Heart right ventricle (tissue), 16 donors: ENCODE data around the gene ADAR. TPM values are rescaled to one million over a fixed set of nuclear protein-coding genes. Genes with fewer than 3 reads are reported as not detected.

ENCODE experiments used
- ATAC-seq, 8 donors: fragments of 200-7000 bp; cut with Tn5 transposase; one replicate each; pipeline ENCODE4 v1.9.1; 2020; ENCODE audit warnings: mild to moderate bottlenecking in 8 of 8, moderate library complexity in 8 of 8, moderate number of reproducible peaks in 1 of 8
- DNase-seq, 2 donors: peaks; one replicate each; pipeline ENCODE4 v3.0.0-alpha.2; 2020
- H3K27ac ChIP-seq, 10 donors: fragments of 200-600 bp; sonication (generic) in 2 of 10; one replicate each; pipeline versions ENCODE4 v1.5.0 to v1.8.0; 2020 to 2022; ENCODE audit warnings: mild to moderate bottlenecking in 3 of 10
- H3K27me3 ChIP-seq, 7 donors: fragments of 200-600 bp; one replicate each; pipeline ENCODE4 v1.8.0; 2021 to 2022; ENCODE audit warnings: mild to moderate bottlenecking in 2 of 7
- H3K36me3 ChIP-seq, 9 donors: fragments of 200-600 bp; sonication (generic) in 1 of 9; one replicate each; pipeline versions ENCODE4 v1.5.0 to v1.8.0; 2020 to 2022; ENCODE audit warnings: mild to moderate bottlenecking in 2 of 9
- H3K4me1 ChIP-seq, 9 donors: fragments of 200-600 bp; sonication (generic) in 1 of 9; one replicate each; pipeline versions ENCODE4 v1.5.0 to v1.8.0; 2020 to 2022; ENCODE audit warnings: mild to moderate bottlenecking in 4 of 9
- H3K4me3 ChIP-seq, 10 donors: fragments of 200-600 bp; sonication (generic) in 2 of 10; one replicate each; pipeline versions ENCODE4 v1.5.0 to v1.8.0; 2020 to 2022; ENCODE audit warnings: mild to moderate bottlenecking in 7 of 10, moderate library complexity in 2 of 10
- H3K9me3 ChIP-seq, 11 donors: fragments of 200-600 bp in 10 of 11; sonication (generic) in 2 of 11; one replicate each; pipeline versions ENCODE4 v1.5.0 to v1.8.0; 2013 to 2022; ENCODE audit warnings: mild to moderate bottlenecking in 2 of 11, control low read depth in 1 of 11, moderate library complexity in 1 of 11
- WGBS, 2 donors: extraction: QIAGEN DNeasy Blood & Tissue Kit; methylation state at CpG; one replicate each; pipeline ENCODE4 v1.1.7; 2013; ENCODE audit warnings: inconsistent platforms in 1 of 2; 5-methylcytosine and 5-hydroxymethylcytosine counted together
- intact Hi-C, 10 donors: fragments of 100-400 bp; cut with DNase I; formaldehyde crosslinking; loops; one replicate each; pipeline versions ENCODE4 v1.11.1 to v1.14.2; 2022
- polyA plus RNA-seq, 2 donors: library from polyadenylated mRNA; stranded (reverse); fragments of 200-250 nt; gene quantifications; one replicate each; pipeline ENCODE4 v1.2.3, GENCODE V29; 2013
- total RNA-seq, 10 donors: library from RNA; stranded (reverse); fragmentation: NEBNext Ultra II Directional in 3 of 10; extraction: Animal tissue kit (Norgen Biotek cat#: 25700) in 3 of 10; gene quantifications; one replicate each; pipeline versions ENCODE4 v1.2.1 to v1.2.4, GENCODE V29; 2021 to 2023
- TF ChIP-seq, protein P1 (sequence below), 9 donors: fragments of 200-600 bp; sonication (generic) in 2 of 9; IDR thresholded peaks; one replicate each; pipeline versions ENCODE4 v1.5.0 to v1.8.0; 2021 to 2022; ENCODE audit warnings: antibody characterized with exemption in 9 of 9, mild to moderate bottlenecking in 5 of 9, moderate library complexity in 1 of 9
- donor health status: Arrhythmogenic right ventricular cardiomyopathy.
- donor health status: ischemic (EF 13 %, LVEDD 7.1; RV severe dilation, severe dysfunction).
- donor health status: healthy with polysubstance abuse.
- donor health status: DM: no; HTN: yes; CAD: no.
- donor health status: DM: no; HTN: no; CAD: no.
- donor health status: ischemic (EF 25% LVEDD 6.9; RV normal size, moderate dysfunction).
- donor health status: ischemic (EF 25% LVEDD 5.7; RV mildly dilated, moderate dysfunction).
- donor health status: healthy.
- donor health status: DM: yes; HTN: yes; CAD: no.
- donor health status: Ischemic cardiomyopathy.
- donor health status: ischemic (EF 35%, LVEDD 5.7; RV mildly dilated, moderate dysfunction).
- donor health status: nonischemic (EF 11% LVEDD 7.7; RV severe dilation, severe dysfunction).
- donor health status: DM: yes; HTN: yes; CAD: no.
- donor health status: PGD.
- donor health status: ischemic (EF 29% LVEDD 5.4; RV normal size, mild dysfunction).
- donor health status: nonischemic (EF 23%, LVEDD 6.1; RV moderate dilation, normal function).

ADAR gene
- total and polyA plus RNA-seq, 12 donors: 15.4 to 103 (median 52.1) TPM

GRCh38 chr1:154557248-154557938 is 50.6 kb downstream of the ADAR start:
- Histone ChIP-seq H3K36me3 (peaks cover 0 to 35% (median 32%) of the 10 kb centered on the region in 9 donors), H3K4me1 (peaks cover 13 to 48% (median 32%) of the 10 kb centered on the region in 9 donors), H3K9me3 (no peaks in the 10 kb centered on the region), H3K27me3 (no peaks in the 10 kb centered on the region), H3K4me3 (peak overlapping the region; percentile 69 to 97 (median 93)), H3K27ac (peak overlapping the region in 9 of 10 donors; percentile 77 to 98 (median 94))
- ATAC-seq (no peak), DNase-seq (no peak)
- TF ChIP-seq, protein P1, sequence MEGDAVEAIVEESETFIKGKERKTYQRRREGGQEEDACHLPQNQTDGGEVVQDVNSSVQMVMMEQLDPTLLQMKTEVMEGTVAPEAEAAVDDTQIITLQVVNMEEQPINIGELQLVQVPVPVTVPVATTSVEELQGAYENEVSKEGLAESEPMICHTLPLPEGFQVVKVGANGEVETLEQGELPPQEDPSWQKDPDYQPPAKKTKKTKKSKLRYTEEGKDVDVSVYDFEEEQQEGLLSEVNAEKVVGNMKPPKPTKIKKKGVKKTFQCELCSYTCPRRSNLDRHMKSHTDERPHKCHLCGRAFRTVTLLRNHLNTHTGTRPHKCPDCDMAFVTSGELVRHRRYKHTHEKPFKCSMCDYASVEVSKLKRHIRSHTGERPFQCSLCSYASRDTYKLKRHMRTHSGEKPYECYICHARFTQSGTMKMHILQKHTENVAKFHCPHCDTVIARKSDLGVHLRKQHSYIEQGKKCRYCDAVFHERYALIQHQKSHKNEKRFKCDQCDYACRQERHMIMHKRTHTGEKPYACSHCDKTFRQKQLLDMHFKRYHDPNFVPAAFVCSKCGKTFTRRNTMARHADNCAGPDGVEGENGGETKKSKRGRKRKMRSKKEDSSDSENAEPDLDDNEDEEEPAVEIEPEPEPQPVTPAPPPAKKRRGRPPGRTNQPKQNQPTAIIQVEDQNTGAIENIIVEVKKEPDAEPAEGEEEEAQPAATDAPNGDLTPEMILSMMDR (IDR thresholded peaks at IDR 0.05): no peak
- 10 to 15% methylated on average over 7 of the region's 7 CpGs for WGBS, 2 donors
- intact Hi-C loops: loop anchor here in 5 of 10 donors (5.0 to 10.0 kb wide), 5 partner anchors 50 to 527 kb away; partner anchors contain the start of genes PMVK (in 2 of the 5), ADAR (in 1 of the 5), AQP10 (in 1 of the 5) and ATP8B2 (in 1 of the 5)

- intact Hi-C loops: loop anchor here in 5 of 10 donors (5.0 to 10.0 kb wide), 5 partner anchors 51 to 528 kb away; partner anchors contain the start of genes PMVK (in 2 of the 5), ADAR (in 1 of the 5), AQP10 (in 1 of the 5) and ATP8B2 (in 1 of the 5)
These were observed 51.6 kb downstream of the ADAR start for GRCh38 chr1:154556422-154556821.

GRCh38 chr1:154553056-154554030 is 54.6 kb downstream of the ADAR start:
- WGBS, 2 donors: 53 to 59% methylated on average over 12 of the region's 12 CpGs

More at GRCh38 chr1:154556422-154556821, 51.6 kb downstream of the ADAR start:
- Histone ChIP-seq H3K27ac (peak overlapping the region in 9 of 10 donors; percentile 10 to 97 (median 91)), H3K27me3 (no peaks in the 10 kb centered on the region), H3K9me3 (no peaks in the 10 kb centered on the region), H3K36me3 (peaks cover 0 to 45% (median 42%) of the 10 kb centered on the region in 9 donors), H3K4me1 (peaks cover 13 to 48% (median 32%) of the 10 kb centered on the region in 9 donors), H3K4me3 (peak overlapping the region in 9 of 10 donors; percentile 69 to 97 (median 93))
- WGBS, 2 donors: 14 to 15% methylated on average over 4 of the region's 4 CpGs
- TF ChIP-seq, protein P1 (IDR thresholded peaks at IDR 0.05): no peak
- ATAC-seq (peak in 1 of 8 donors; percentile 15), DNase-seq (peak in 1 of 2 donors; percentile 30)

More at GRCh38 chr1:154553056-154554030, 54.6 kb downstream of the ADAR start:
- H3K27me3 ChIP-seq: no peaks in the 10 kb centered on the region
- H3K4me3 ChIP-seq: no peak overlapping the region
- intact Hi-C loops: loop anchor here in 2 of 10 donors (5.0 to 10.0 kb wide), 3 partner anchors 116 to 531 kb away; partner anchors contain the start of genes AQP10 (in 1 of the 2) and ATP8B2 (in 1 of the 2)
- ATAC-seq (no peak), DNase-seq (no peak)
- H3K9me3 ChIP-seq: no peaks in the 10 kb centered on the region
- H3K36me3 ChIP-seq: peaks cover 0 to 74% (median 68%) of the 10 kb centered on the region in 9 donors
- TF ChIP-seq, protein P1 (IDR thresholded peaks at IDR 0.05): no peak
- no peak overlapping the region for H3K27ac ChIP-seq
- peaks cover 13 to 48% (median 35%) of the 10 kb centered on the region in 9 donors for H3K4me1 ChIP-seq
